ENCODE data around the gene POU5F1. TPM values are rescaled to one million over a fixed set of nuclear protein-coding genes. Genes with fewer than 3 reads are reported as not detected.
"Not testable (repeated sequence)": the region's sequence is repeated elsewhere in the genome, so short reads cannot be mapped to it uniquely, and the experiment has no call there.

The POU5F1 gene
- polyA plus RNA-seq, 1 experiment, result not detected

DNA sequence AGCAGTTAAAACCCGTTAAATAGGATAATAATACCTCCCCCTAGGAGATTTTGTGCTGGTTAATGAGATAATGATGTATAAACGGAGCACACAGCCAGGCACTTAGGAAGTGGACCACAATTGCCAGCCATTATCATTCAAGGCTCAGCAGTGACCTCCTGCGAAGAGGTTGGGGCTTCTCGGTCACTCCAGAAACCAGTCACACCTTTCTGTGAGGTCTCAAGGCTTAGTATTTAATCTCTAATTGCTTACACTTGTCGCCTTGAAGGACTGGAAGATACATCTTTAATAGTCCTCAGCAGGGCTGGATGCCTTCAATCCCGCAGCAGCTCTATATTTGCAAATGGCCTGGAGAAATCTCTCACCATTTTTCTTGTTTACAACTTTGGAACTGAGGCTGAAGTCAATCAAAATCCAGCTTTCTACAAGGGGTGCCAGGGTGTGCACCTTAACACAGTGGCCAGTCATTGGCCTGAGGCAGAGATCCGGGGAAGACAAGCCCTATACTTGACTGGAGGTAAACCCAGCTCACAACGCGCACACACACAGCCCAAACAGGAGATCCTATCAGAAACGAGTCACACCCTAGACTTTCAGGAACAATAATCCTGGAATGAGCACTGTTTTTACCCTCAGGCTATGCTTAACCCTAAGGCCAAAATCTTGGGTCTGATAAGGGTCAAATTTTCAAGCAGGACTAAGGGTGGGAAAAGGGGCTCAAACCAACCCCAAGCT, 1.2 kb downstream of the POU5F1 start:
- CTCF ChIA-PET, result no interaction called here
- Histone ChIP-seq H3K4me3 (ENCODE audit: low read depth, low read length) (no peak overlapping the region), H3K9me3 (ENCODE audit: control insufficient read depth, insufficient read depth, low read length) (no peaks in the 10 kb centered on the region), H3K27ac (ENCODE audit: low read depth, low read length) (no peak overlapping the region), H3K27me3 (ENCODE audit: control insufficient read depth, insufficient read depth, low read length) (no peaks in the 10 kb centered on the region)
- POLR2A ChIA-PET, result no interaction called here
- TF ChIP-seq, protein P1, sequence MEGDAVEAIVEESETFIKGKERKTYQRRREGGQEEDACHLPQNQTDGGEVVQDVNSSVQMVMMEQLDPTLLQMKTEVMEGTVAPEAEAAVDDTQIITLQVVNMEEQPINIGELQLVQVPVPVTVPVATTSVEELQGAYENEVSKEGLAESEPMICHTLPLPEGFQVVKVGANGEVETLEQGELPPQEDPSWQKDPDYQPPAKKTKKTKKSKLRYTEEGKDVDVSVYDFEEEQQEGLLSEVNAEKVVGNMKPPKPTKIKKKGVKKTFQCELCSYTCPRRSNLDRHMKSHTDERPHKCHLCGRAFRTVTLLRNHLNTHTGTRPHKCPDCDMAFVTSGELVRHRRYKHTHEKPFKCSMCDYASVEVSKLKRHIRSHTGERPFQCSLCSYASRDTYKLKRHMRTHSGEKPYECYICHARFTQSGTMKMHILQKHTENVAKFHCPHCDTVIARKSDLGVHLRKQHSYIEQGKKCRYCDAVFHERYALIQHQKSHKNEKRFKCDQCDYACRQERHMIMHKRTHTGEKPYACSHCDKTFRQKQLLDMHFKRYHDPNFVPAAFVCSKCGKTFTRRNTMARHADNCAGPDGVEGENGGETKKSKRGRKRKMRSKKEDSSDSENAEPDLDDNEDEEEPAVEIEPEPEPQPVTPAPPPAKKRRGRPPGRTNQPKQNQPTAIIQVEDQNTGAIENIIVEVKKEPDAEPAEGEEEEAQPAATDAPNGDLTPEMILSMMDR (IDR thresholded peaks at IDR 0.05; ENCODE audit: low read depth, low read length), result no peak
- no peak for DNase-seq (ENCODE audit: low read depth, low spot score)

DNA sequence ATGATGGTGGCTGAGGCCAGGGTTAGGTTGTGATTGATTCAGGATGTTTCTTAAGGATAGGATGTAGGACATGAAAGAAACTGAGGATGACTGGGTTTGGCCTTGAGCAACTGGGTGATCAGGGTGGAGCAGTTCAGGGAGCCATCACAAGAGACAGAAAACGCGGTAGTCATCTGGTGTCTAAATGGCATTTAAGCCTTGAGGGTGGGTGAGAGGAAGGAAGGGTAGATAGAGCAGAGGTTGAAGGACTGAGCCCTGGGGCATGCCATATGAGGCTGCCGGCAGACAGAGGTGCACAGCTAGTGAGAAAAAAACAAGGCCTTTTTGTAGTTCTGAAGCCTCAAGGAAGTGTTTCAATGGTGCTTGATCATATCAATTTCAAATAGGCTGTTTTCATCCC, 1.9 kb downstream of the POU5F1 start:
- CTCF ChIA-PET, result no interaction called here
- DNase-seq (ENCODE audit: low read depth, low spot score), result no peak
- POLR2A ChIA-PET, result no interaction called here
- Histone ChIP-seq H3K27ac (ENCODE audit: low read depth, low read length) (no peak overlapping the region), H3K27me3 (ENCODE audit: control insufficient read depth, insufficient read depth, low read length) (no peaks in the 10 kb centered on the region), H3K9me3 (ENCODE audit: control insufficient read depth, insufficient read depth, low read length) (no peaks in the 10 kb centered on the region), H3K4me3 (ENCODE audit: low read depth, low read length) (no peak overlapping the region)
- TF ChIP-seq, protein P1 (IDR thresholded peaks at IDR 0.05; ENCODE audit: low read depth, low read length), result no peak

DNA sequence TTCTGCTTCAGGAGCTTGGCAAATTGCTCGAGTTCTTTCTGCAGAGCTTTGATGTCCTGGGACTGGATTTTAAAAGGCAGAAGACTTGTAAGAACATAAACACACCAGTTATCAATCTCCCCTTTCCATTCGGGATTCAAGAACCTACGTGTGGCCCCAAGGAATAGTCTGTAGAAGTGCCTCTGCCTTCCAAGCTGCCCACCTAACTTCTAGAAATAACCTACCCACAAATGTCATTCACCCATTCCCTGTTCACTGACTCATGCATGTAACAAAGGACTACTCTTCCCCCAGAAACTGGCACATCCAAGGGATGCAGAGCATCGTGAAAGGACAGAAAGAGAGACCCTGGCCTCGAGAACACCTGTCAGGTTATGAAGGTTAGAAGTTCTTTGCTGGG, 4.5 kb downstream of the POU5F1 start:
- CTCF ChIA-PET, result no interaction called here

DNA sequence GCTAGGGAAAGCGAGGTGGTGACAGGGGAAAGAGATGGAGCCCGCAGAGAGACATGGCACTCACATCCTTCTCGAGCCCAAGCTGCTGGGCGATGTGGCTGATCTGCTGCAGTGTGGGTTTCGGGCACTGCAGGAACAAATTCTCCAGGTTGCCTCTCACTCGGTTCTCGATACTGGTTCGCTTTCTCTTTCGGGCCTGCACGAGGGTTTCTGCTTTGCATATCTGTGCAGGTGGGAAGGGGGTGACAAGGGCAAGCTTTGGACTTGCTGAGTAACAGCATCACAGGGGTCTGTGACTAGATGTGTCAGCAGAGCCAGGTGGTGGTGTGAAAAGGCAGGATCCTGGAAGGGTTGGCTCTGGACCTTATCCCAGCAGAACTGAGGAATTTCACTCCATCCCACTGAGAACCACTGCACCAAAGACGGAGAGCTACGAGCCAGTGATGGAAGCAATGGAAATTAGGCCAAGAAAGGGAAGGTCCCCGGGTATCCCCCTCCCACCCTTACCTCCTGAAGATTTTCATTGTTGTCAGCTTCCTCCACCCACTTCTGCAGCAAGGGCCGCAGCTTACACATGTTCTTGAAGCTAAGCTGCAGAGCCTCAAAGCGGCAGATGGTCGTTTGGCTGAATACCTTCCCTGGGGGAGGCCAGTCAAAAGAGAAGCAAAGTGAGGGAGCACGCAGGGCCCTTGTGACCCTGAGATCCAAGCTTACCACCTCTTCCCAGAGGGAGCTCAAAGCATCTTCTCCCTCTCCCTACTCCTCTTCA, 5.2 kb downstream of the POU5F1 start:
- H3K4me3 ChIP-seq (ENCODE audit: low read depth, low read length); DNase-seq (ENCODE audit: low read depth, low spot score); H3K27ac ChIP-seq (ENCODE audit: low read depth, low read length); H3K27me3 ChIP-seq (ENCODE audit: control insufficient read depth, insufficient read depth, low read length); CTCF ChIA-PET; H3K9me3 ChIP-seq (ENCODE audit: control insufficient read depth, insufficient read depth, low read length); POLR2A ChIA-PET: not testable (repeated sequence)

More for the DNA sequence above, 4.5 kb downstream of the POU5F1 start:
- H3K4me3 ChIP-seq (ENCODE audit: low read depth, low read length), result no peak overlapping the region
- no peaks in the 10 kb centered on the region for H3K27me3 ChIP-seq (ENCODE audit: control insufficient read depth, insufficient read depth, low read length)
- no peak for DNase-seq (ENCODE audit: low read depth, low spot score)
- POLR2A ChIA-PET, result no interaction called here
- TF ChIP-seq, protein P1 (IDR thresholded peaks at IDR 0.05; ENCODE audit: low read depth, low read length), result no peak
- no peaks in the 10 kb centered on the region for H3K9me3 ChIP-seq (ENCODE audit: control insufficient read depth, insufficient read depth, low read length)
- H3K27ac ChIP-seq (ENCODE audit: low read depth, low read length), result no peak overlapping the region

DNA sequence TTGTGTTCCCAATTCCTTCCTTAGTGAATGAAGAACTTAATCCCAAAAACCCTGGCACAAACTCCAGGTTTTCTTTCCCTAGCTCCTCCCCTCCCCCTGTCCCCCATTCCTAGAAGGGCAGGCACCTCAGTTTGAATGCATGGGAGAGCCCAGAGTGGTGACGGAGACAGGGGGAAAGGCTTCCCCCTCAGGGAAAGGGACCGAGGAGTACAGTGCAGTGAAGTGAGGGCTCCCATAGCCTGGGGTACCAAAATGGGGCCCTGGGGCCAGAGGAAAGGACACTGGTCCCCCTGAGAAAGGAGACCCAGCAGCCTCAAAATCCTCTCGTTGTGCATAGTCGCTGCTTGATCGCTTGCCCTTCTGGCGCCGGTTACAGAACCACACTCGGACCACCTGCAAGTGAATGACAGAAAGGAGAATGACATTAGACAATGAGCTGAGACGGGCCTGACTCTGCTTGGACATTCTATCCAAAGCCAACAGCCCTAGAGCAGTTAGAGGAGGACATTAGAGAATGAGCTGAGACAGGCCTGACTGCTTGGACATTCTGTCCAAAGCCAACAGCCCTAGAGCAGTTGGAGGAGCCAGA, 5.9 kb downstream of the POU5F1 start:
- POLR2A ChIA-PET, result not testable (repeated sequence)

DNA sequence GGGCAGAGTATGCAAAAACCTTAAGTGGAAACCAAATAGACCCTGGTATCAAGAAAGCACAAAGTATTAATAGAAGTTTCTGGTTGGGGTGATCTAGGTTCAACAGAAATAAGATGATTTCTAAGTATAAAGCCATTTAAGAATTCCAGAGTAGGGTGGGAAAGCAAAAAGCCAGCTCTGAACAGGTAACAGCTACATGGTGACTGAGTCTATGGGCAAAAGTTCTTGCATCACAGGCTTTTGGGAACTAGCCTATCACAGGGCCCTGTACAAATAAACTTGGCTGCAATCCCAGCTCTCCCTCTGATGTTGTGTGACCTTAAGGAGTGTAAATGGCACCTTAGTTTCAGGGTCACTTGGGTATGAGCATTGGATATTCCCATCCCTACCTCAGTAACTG, 6.6 kb downstream of the POU5F1 start:
- TF ChIP-seq, protein P1 (IDR thresholded peaks at IDR 0.05; ENCODE audit: low read depth, low read length), result no peak
- Histone ChIP-seq H3K27ac (ENCODE audit: low read depth, low read length) (no peak overlapping the region), H3K4me3 (ENCODE audit: low read depth, low read length) (no peak overlapping the region), H3K9me3 (ENCODE audit: control insufficient read depth, insufficient read depth, low read length) (no peaks in the 10 kb centered on the region), H3K27me3 (ENCODE audit: control insufficient read depth, insufficient read depth, low read length) (no peaks in the 10 kb centered on the region)
- no peak for DNase-seq (ENCODE audit: low read depth, low spot score)
- ChIA-PET CTCF (no interaction called here), POLR2A (no interaction called here)

More for the DNA sequence above, 5.9 kb downstream of the POU5F1 start:
- DNase-seq (ENCODE audit: low read depth, low spot score); H3K27me3 ChIP-seq (ENCODE audit: control insufficient read depth, insufficient read depth, low read length); H3K9me3 ChIP-seq (ENCODE audit: control insufficient read depth, insufficient read depth, low read length); H3K4me3 ChIP-seq (ENCODE audit: low read depth, low read length); H3K27ac ChIP-seq (ENCODE audit: low read depth, low read length); CTCF ChIA-PET: not testable (repeated sequence)
